H54 (cell line): ENCODE results near the gene MIB1.

Experiments
- DNase-seq: peaks from one replicate; pipeline ENCODE4 v3.0.0; 2011; ENCODE audit warnings: low spot score, mixed read lengths; ENCODE audit not compliant: insufficient read length
- FAIRE-seq: peaks from 3 replicates; lab custom pipeline; 2011; peaks lifted over from hg19 to GRCh38; lab: Jason Lieb, UNC
- POLR2A ChIP-seq: IDR thresholded peaks from 2 replicates; pipeline ENCODE4 v1.6.1; 2011; ENCODE audit warnings: low read depth, mild to moderate bottlenecking, low read length

The MIB1 gene

GRCh38 chr18:21853775-21854552 is 113.4 kb downstream of the MIB1 start:
- no peak for TF ChIP-seq POLR2A

GRCh38 chr18:21855432-21855831 is 114.8 kb downstream of the MIB1 start:
- DNase-seq: no peak
- TF ChIP-seq POLR2A: no peak
- FAIRE-seq: no peak

More at GRCh38 chr18:21853775-21854552, 113.4 kb downstream of the MIB1 start:
- FAIRE-seq (no peak), DNase-seq (no peak)

GRCh38 chr18:21857871-21858270 is 117.3 kb downstream of the MIB1 start:
- DNase-seq: no peak
- FAIRE-seq: no peak
- no peak for TF ChIP-seq POLR2A

- FAIRE-seq (no peak), DNase-seq (no peak)
- no peak for TF ChIP-seq POLR2A
These were observed 118.0 kb downstream of the MIB1 start for GRCh38 chr18:21858544-21858943.

GRCh38 chr18:21864386-21864785 is 123.8 kb downstream of the MIB1 start:
- DNase-seq (no peak), FAIRE-seq (no peak)
- no peak for TF ChIP-seq POLR2A

GRCh38 chr18:21865043-21865442 is 124.5 kb downstream of the MIB1 start:
- no peak for TF ChIP-seq POLR2A
- no peak for DNase-seq
- FAIRE-seq: no peak

GRCh38 chr18:21868770-21869169 is 128.2 kb downstream of the MIB1 start:
- TF ChIP-seq POLR2A: no peak
- no peak for FAIRE-seq
- no peak for DNase-seq

GRCh38 chr18:21889570-21889969 is 149.0 kb downstream of the MIB1 start:
- no peak for DNase-seq
- TF ChIP-seq POLR2A: no peak
- FAIRE-seq: no peak

- FAIRE-seq (no peak), DNase-seq (no peak)
- no peak for TF ChIP-seq POLR2A
These were observed 154.2 kb downstream of the MIB1 start for GRCh38 chr18:21894619-21895367.

- no peak for TF ChIP-seq POLR2A
- no peak for FAIRE-seq
- DNase-seq: no peak
These were observed 156.2 kb downstream of the MIB1 start for GRCh38 chr18:21896732-21897336.

GRCh38 chr18:21897811-21898210 is 157.2 kb downstream of the MIB1 start:
- peak; percentile 41 for FAIRE-seq
- peak; percentile 16 for DNase-seq
- no peak for TF ChIP-seq POLR2A

- no peak for FAIRE-seq
- no peak for TF ChIP-seq POLR2A
These were observed 160.2 kb downstream of the MIB1 start for GRCh38 chr18:21900605-21901352.

GRCh38 chr18:21901423-21901945 is 160.9 kb downstream of the MIB1 start:
- DNase-seq (no peak), FAIRE-seq (no peak)
- TF ChIP-seq POLR2A: no peak

More at GRCh38 chr18:21900605-21901352, 160.2 kb downstream of the MIB1 start:
- no peak for DNase-seq
